Ishikawa (cell line): ENCODE data around the gene BORA.

Experiments used
- EP300 ChIP-seq: IDR thresholded peaks from 2 replicates; pipeline ENCODE4 v1.6.1; 2012; ENCODE audit warnings: borderline replicate concordance
- TF ChIP-seq, protein P1 (sequence below): IDR thresholded peaks from 2 replicates; pipeline ENCODE4 v1.6.1; 2012

DNA sequence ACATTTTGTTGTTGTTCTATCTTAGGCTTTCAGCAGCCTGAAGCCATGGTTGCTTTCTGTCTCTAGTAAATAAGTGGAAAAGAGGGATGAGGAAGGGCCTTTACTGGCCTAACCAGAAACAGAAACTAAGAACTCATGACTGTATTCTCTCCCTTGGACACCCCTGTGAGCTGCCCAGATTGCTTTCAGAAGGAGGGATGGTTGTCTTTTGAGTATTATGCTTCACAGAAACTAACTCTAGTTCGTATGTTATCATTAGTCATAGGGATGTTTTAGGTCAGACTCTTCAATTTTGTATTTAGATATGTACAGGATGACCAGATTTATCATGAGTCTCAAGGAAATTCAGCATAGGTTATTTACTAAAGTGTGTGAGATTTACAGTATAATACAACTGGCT is 17.5 kb downstream of the BORA start:
- TF ChIP-seq, protein P1, sequence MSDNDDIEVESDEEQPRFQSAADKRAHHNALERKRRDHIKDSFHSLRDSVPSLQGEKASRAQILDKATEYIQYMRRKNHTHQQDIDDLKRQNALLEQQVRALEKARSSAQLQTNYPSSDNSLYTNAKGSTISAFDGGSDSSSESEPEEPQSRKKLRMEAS: no peak
- TF ChIP-seq EP300: no peak
